ENCODE results near the gene CAV1.
A peak's percentile ranks its signal among the peaks of the same experiment; 100 is the strongest.
"Not testable (repeated sequence)": the region's sequence is repeated elsewhere in the genome, so short reads cannot be mapped to it uniquely, and the experiment has no call there.

Gene CAV1

GRCh38 chr7:116524609-116525297, at the start of gene CAV1:
CAV1 (plus strand) TSS chr7:116525036; CDS start chr7:116525063, 27 bp downstream.
- no peak for FAIRE-seq

GRCh38 chr7:116477625-116478024, 47.2 kb upstream of the CAV1 start:
- no peak for FAIRE-seq

GRCh38 chr7:116478834-116479233, 46.0 kb upstream of the CAV1 start:
- no peak for FAIRE-seq

- no peak for FAIRE-seq
These were observed 41.4 kb upstream of the CAV1 start for GRCh38 chr7:116483271-116483942.

- not testable (repeated sequence) for FAIRE-seq
These were observed 40.4 kb upstream of the CAV1 start for GRCh38 chr7:116484389-116484788.

- no peak for FAIRE-seq
These were observed 36.8 kb upstream of the CAV1 start for GRCh38 chr7:116487907-116488521.

GRCh38 chr7:116490351-116490750, 34.5 kb upstream of the CAV1 start:
- FAIRE-seq: no peak

GRCh38 chr7:116491887-116492653, 32.8 kb upstream of the CAV1 start:
- FAIRE-seq: no peak

GRCh38 chr7:116492654-116493109, 32.2 kb upstream of the CAV1 start:
- FAIRE-seq: peak; percentile 39

GRCh38 chr7:116493449-116493848, 31.4 kb upstream of the CAV1 start:
- FAIRE-seq: no peak

GRCh38 chr7:116494472-116494871, 30.4 kb upstream of the CAV1 start:
- FAIRE-seq: no peak

- no peak for FAIRE-seq
These were observed 29.1 kb upstream of the CAV1 start for GRCh38 chr7:116495736-116496135.

- FAIRE-seq: no peak
These were observed 28.2 kb upstream of the CAV1 start for GRCh38 chr7:116496653-116497052.

GRCh38 chr7:116497708-116498107, 27.1 kb upstream of the CAV1 start:
- no peak for FAIRE-seq

GRCh38 chr7:116499168-116500077, 25.4 kb upstream of the CAV1 start, which contains the start of gene CAV2:
CAV2 (plus strand) TSS chr7:116499738; CDS start chr7:116499782, 44 bp downstream.
- no peak for FAIRE-seq

GRCh38 chr7:116500078-116500853, 24.6 kb upstream of the CAV1 start:
- FAIRE-seq: no peak

GRCh38 chr7:116501425-116502167, 23.2 kb upstream of the CAV1 start:
- no peak for FAIRE-seq

GRCh38 chr7:116502201-116503096, 22.4 kb upstream of the CAV1 start:
- no peak for FAIRE-seq

GRCh38 chr7:116503835-116504234, 21.0 kb upstream of the CAV1 start:
- no peak for FAIRE-seq

Data from A204.1 (cell line).